K562 (cell line): ENCODE measurements around the gene PRMT3. TPM values are rescaled to one million over a fixed set of nuclear protein-coding genes. Genes with fewer than 3 reads are reported as not detected.

Experiments
- PHF21A ChIP-seq: fragments of 450-650 bp; IDR thresholded peaks from 2 replicates; pipeline ENCODE4 v1.6.1; 2017; ENCODE audit warnings: low read depth, borderline replicate concordance
- ZBED1 ChIP-seq: IDR thresholded peaks from 2 replicates; pipeline ENCODE4 v1.6.1; 2014
- ZNF263 ChIP-seq: sonication (generic); formaldehyde crosslinking; IDR thresholded peaks from 2 replicates; pipeline ENCODE4 v1.8.0; 2022; ENCODE audit warnings: mild to moderate bottlenecking, missing genetic modification reagents, borderline replicate concordance
- ZNF764 ChIP-seq: fragments of 250-450 bp; sonication (Bioruptor Pico); IDR thresholded peaks from 2 replicates; pipeline ENCODE4 v1.4.0; 2020; ENCODE audit warnings: low read depth, mild to moderate bottlenecking, moderate library complexity
- polyA plus RNA-seq, 8 experiments: library from polyadenylated mRNA; depleted of rRNA in 4 of 8; stranded (reverse) in 5 of 8; unstranded in 3 of 8; fragments of >200 nt; fragmentation: Nextera tagmentation in 2 of 8; fragmentation: Illumina TruSeq in 1 of 8; extraction: Ambion mirVana in 2 of 8; extraction: Trizol in 1 of 8; gene quantifications; 2 replicates each; pipeline versions ENCODE4 v1.2.1 to v1.2.3, GENCODE V29; 2011 to 2014; ENCODE audit warnings: inconsistent platforms in 1 of 8, missing spikeins in 1 of 8
- total RNA-seq, 7 experiments: library from RNA; depleted of rRNA in 6 of 7; stranded (reverse); fragments of >200 nt in 6 of 7; fragmentation: Illumina TruSeq in 2 of 7; extraction: Trizol in 2 of 7; gene quantifications; 2 replicates each; pipeline versions ENCODE4 v1.2.1 to v1.2.3, GENCODE V29; 2011 to 2021; ENCODE audit warnings: low replicate concordance in 1 of 7
- TF ChIP-seq, protein P1 (sequence below): fragments of 450-650 bp; IDR thresholded peaks from 2 replicates; pipeline ENCODE4 v1.6.1; 2016; ENCODE audit warnings: low read depth
- TF ChIP-seq, protein P2 (sequence below): sonication (generic); formaldehyde crosslinking; IDR thresholded peaks from 2 replicates; pipeline ENCODE4 v1.8.0; 2022; ENCODE audit warnings: missing genetic modification reagents, mild to moderate bottlenecking, borderline replicate concordance
- TF ChIP-seq, protein P3 (sequence below): fragments of 450-650 bp; IDR thresholded peaks from 2 replicates; pipeline ENCODE4 v1.6.1; 2016; ENCODE audit warnings: mild to moderate bottlenecking
- TF ChIP-seq, protein P4 (sequence below): fragments of 250-450 bp; sonication (Bioruptor Pico); IDR thresholded peaks from 2 replicates; pipeline ENCODE4 v1.5.0; 2022; ENCODE audit warnings: mild to moderate bottlenecking
- TF ChIP-seq, protein P5 (sequence below): fragments of 450-650 bp; IDR thresholded peaks from 2 replicates; pipeline ENCODE4 v1.6.1; 2016; ENCODE audit warnings: missing biosample characterization, missing genetic modification characterization

Gene PRMT3
- total and polyA plus RNA-seq, 9 of the 15 experiments (the other 6 are each of a cell fraction or from before 2014, with no cell fraction given): 24.0 to 62.1 (median 44.7) TPM

DNA sequence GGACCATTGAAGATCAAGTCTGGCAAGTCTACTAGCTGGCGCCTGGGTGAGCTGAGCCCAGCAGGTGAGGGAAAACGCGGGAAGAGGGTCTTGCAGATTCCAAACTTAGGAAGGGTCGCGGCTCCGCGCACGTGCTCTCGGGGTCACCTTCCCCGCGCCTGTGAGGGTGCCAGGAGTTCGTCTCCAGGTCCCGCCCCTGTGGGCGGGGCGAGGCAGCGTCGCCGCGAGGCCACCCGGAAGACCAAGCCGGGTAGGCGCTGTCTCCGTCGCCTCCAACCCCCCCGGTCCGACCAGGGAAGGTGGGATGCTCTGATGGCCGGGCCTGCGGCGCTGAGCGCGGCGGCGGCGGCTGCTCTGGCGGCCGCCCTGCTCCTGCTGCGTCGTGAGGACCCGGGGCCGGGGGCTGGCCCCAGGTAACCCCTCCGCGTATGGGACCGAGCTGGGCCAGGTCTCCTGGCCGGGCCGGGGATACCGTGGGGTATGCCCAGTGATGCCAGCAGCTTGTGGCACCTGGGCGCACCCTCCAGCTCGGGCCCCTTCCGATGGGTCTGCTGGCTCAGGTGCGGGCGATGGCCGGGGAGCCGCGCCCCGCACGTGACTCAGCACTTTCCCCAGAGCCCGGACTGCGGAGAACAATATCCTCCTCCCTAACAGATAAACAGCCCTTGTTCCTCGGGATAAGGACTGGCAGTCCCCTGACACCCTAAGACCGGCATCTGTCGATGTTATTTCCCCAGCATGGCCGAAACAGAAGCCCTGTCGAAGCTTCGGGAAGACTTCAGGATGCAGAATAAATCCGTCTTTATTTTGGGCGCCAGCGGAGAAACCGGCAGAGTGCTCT, 23.8 kb upstream of the PRMT3 start, which contains the start of gene HTATIP2 (continued):
- TF ChIP-seq, protein P1, sequence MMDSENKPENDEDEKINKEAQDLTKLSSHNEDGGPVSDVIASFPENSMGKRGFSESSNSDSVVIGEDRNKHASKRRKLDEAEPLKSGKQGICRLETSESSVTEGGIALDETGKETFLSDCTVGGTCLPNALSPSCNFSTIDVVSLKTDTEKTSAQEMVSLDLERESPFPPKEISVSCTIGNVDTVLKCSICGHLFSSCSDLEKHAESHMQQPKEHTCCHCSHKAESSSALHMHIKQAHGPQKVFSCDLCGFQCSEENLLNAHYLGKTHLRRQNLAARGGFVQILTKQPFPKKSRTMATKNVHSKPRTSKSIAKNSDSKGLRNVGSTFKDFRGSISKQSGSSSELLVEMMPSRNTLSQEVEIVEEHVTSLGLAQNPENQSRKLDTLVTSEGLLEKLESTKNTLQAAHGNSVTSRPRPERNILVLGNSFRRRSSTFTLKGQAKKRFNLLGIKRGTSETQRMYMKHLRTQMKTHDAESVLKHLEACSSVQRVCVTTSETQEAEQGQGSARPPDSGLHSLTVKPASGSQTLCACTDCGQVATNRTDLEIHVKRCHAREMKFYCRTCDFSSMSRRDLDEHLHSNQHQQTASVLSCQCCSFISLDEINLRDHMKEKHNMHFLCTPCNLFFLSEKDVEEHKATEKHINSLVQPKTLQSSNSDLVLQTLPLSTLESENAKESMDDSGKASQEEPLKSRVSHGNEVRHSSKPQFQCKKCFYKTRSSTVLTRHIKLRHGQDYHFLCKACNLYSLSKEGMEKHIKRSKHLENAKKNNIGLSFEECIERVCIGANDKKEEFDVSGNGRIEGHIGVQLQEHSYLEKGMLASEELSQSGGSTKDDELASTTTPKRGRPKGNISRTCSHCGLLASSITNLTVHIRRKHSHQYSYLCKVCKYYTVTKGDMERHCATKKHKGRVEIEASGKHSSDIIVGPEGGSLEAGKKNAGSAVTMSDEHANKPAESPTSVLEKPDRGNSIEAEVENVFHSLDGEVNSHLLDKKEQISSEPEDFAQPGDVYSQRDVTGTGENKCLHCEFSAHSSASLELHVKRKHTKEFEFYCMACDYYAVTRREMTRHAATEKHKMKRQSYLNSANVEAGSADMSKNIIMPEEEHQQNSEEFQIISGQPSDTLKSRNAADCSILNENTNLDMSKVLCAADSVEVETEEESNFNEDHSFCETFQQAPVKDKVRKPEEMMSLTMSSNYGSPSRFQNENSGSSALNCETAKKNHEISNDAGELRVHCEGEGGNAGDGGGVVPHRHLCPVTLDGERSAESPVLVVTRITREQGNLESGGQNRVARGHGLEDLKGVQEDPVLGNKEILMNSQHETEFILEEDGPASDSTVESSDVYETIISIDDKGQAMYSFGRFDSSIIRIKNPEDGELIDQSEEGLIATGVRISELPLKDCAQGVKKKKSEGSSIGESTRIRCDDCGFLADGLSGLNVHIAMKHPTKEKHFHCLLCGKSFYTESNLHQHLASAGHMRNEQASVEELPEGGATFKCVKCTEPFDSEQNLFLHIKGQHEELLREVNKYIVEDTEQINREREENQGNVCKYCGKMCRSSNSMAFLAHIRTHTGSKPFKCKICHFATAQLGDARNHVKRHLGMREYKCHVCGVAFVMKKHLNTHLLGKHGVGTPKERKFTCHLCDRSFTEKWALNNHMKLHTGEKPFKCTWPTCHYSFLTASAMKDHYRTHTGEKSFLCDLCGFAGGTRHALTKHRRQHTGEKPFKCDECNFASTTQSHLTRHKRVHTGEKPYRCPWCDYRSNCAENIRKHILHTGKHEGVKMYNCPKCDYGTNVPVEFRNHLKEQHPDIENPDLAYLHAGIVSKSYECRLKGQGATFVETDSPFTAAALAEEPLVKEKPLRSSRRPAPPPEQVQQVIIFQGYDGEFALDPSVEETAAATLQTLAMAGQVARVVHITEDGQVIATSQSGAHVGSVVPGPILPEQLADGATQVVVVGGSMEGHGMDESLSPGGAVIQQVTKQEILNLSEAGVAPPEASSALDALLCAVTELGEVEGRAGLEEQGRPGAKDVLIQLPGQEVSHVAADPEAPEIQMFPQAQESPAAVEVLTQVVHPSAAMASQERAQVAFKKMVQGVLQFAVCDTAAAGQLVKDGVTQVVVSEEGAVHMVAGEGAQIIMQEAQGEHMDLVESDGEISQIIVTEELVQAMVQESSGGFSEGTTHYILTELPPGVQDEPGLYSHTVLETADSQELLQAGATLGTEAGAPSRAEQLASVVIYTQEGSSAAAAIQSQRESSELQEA: no peak
- TF ChIP-seq, protein P2, sequence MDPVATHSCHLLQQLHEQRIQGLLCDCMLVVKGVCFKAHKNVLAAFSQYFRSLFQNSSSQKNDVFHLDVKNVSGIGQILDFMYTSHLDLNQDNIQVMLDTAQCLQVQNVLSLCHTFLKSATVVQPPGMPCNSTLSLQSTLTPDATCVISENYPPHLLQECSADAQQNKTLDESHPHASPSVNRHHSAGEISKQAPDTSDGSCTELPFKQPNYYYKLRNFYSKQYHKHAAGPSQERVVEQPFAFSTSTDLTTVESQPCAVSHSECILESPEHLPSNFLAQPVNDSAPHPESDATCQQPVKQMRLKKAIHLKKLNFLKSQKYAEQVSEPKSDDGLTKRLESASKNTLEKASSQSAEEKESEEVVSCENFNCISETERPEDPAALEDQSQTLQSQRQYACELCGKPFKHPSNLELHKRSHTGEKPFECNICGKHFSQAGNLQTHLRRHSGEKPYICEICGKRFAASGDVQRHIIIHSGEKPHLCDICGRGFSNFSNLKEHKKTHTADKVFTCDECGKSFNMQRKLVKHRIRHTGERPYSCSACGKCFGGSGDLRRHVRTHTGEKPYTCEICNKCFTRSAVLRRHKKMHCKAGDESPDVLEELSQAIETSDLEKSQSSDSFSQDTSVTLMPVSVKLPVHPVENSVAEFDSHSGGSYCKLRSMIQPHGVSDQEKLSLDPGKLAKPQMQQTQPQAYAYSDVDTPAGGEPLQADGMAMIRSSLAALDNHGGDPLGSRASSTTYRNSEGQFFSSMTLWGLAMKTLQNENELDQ (CRISPR knock-in tag): no peak
- TF ChIP-seq, protein P3, sequence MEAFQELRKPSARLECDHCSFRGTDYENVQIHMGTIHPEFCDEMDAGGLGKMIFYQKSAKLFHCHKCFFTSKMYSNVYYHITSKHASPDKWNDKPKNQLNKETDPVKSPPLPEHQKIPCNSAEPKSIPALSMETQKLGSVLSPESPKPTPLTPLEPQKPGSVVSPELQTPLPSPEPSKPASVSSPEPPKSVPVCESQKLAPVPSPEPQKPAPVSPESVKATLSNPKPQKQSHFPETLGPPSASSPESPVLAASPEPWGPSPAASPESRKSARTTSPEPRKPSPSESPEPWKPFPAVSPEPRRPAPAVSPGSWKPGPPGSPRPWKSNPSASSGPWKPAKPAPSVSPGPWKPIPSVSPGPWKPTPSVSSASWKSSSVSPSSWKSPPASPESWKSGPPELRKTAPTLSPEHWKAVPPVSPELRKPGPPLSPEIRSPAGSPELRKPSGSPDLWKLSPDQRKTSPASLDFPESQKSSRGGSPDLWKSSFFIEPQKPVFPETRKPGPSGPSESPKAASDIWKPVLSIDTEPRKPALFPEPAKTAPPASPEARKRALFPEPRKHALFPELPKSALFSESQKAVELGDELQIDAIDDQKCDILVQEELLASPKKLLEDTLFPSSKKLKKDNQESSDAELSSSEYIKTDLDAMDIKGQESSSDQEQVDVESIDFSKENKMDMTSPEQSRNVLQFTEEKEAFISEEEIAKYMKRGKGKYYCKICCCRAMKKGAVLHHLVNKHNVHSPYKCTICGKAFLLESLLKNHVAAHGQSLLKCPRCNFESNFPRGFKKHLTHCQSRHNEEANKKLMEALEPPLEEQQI: no peak
- 0 out of 2 replicates have a peak, but pooled peaks have one; percentile 36 for TF ChIP-seq ZNF764
- TF ChIP-seq, protein P4, sequence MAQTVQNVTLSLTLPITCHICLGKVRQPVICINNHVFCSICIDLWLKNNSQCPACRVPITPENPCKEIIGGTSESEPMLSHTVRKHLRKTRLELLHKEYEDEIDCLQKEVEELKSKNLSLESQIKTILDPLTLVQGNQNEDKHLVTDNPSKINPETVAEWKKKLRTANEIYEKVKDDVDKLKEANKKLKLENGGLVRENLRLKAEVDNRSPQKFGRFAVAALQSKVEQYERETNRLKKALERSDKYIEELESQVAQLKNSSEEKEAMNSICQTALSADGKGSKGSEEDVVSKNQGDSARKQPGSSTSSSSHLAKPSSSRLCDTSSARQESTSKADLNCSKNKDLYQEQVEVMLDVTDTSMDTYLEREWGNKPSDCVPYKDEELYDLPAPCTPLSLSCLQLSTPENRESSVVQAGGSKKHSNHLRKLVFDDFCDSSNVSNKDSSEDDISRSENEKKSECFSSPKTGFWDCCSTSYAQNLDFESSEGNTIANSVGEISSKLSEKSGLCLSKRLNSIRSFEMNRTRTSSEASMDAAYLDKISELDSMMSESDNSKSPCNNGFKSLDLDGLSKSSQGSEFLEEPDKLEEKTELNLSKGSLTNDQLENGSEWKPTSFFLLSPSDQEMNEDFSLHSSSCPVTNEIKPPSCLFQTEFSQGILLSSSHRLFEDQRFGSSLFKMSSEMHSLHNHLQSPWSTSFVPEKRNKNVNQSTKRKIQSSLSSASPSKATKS: no peak
- TF ChIP-seq, protein P5, sequence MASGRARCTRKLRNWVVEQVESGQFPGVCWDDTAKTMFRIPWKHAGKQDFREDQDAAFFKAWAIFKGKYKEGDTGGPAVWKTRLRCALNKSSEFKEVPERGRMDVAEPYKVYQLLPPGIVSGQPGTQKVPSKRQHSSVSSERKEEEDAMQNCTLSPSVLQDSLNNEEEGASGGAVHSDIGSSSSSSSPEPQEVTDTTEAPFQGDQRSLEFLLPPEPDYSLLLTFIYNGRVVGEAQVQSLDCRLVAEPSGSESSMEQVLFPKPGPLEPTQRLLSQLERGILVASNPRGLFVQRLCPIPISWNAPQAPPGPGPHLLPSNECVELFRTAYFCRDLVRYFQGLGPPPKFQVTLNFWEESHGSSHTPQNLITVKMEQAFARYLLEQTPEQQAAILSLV (tag): no peak
- TF ChIP-seq PHF21A: peak; percentile 30; the same call in 1 of the 2 replicates
- TF ChIP-seq ZBED1: 0 out of 2 replicates have a peak, but pooled peaks have one; percentile 46
- no peak for TF ChIP-seq ZNF263
